Right lobe of liver (tissue), 6 donors: ENCODE data around the gene TYW3. TPM values are rescaled to one million over a fixed set of nuclear protein-coding genes. Genes with fewer than 3 reads are reported as not detected.
"Not testable (repeated sequence)": the region's sequence is repeated elsewhere in the genome, so short reads cannot be mapped to it uniquely, and the experiment has no call there.

Source experiments
- ATAC-seq, 4 donors: fragments of 200-7000 bp; cut with Tn5 transposase; one replicate each; pipeline ENCODE4 v1.9.1; 2020; ENCODE audit warnings: mild to moderate bottlenecking in 4 of 4, moderate library complexity in 4 of 4
- DNase-seq, 3 donors: peaks; one replicate each; pipeline ENCODE4 v3.0.0-alpha.2; 2020
- H3K27ac ChIP-seq, 3 donors: fragments of 200-600 bp; one replicate each; pipeline ENCODE4 v1.8.0; 2022
- H3K27me3 ChIP-seq, 2 donors: fragments of 200-600 bp; one replicate each; pipeline ENCODE4 v1.8.0; 2022
- H3K36me3 ChIP-seq, 4 donors: fragments of 200-600 bp; sonication (generic) in 1 of 4; one replicate each; pipeline versions ENCODE4 v1.5.1 to v1.8.0; 2017 to 2022; ENCODE audit warnings: control low read depth in 1 of 4
- H3K4me1 ChIP-seq, 4 donors: fragments of 200-600 bp; sonication (generic) in 1 of 4; one replicate each; pipeline versions ENCODE4 v1.5.1 to v1.8.0; 2017 to 2022; ENCODE audit warnings: control low read depth in 1 of 4
- H3K4me3 ChIP-seq, 3 donors: fragments of 200-600 bp; one replicate each; pipeline ENCODE4 v1.8.0; 2022
- H3K9me3 ChIP-seq, 4 donors: fragments of 200-600 bp; sonication (generic) in 1 of 4; one replicate each; pipeline versions ENCODE4 v1.5.1 to v1.8.0; 2017 to 2022; ENCODE audit warnings: control low read depth in 1 of 4
- POLR2A ChIP-seq: fragments of 450-650 bp; IDR thresholded peaks from one replicate; pipeline ENCODE4 v1.6.1; 2017; ENCODE audit warnings: antibody characterized with exemption, mild to moderate bottlenecking
- WGBS: methylation state at CpG from one replicate; pipeline ENCODE4 v1.1.6; 2018; ENCODE audit warnings: low coverage, low lambda C conversion rate; ENCODE audit not compliant: insufficient coverage; ENCODE audit errors: missing lambda C conversion rate; 5-methylcytosine and 5-hydroxymethylcytosine counted together
- intact Hi-C, 2 donors: fragments of 100-400 bp; cut with DNase I; formaldehyde crosslinking; loops; one replicate each; pipeline versions ENCODE4 v1.11.2 to v1.14.1; 2022
- total RNA-seq, 6 experiments: library from RNA; depleted of rRNA in 2 of 6; stranded (reverse); fragments of >200 nt in 2 of 6; fragmentation: NEBNext Ultra II Directional in 3 of 6; extraction: Animal tissue kit (Norgen Biotek cat#: 25700) in 3 of 6; gene quantifications; one replicate each; pipeline versions ENCODE4 v1.1.0 to v1.2.4, GENCODE V29; 2016 to 2023
- TF ChIP-seq, protein P1 (sequence below), 4 donors: fragments of 200-600 bp in 3 of 4; fragments of 450-650 bp in 1 of 4; IDR thresholded peaks; one replicate each; pipeline versions ENCODE4 v1.5.1 to v1.8.0; 2016 to 2022; ENCODE audit warnings: antibody characterized with exemption in 4 of 4, mild to moderate bottlenecking in 2 of 4
- donor health status: DM: no; HTN: yes; CAD: no.
- donor health status: DM: no; HTN: no; CAD: no.
- donor health status: DM: no; HTN: no; CAD: no.
- donor health status: DM: no; HTN: yes; CAD: no.
- donor health status: DM: no; HTN: yes; CAD: no.

Gene TYW3
- total RNA-seq, 6 experiments from 2014 or later: 7.4 to 10.8 (median 8.5) TPM

DNA sequence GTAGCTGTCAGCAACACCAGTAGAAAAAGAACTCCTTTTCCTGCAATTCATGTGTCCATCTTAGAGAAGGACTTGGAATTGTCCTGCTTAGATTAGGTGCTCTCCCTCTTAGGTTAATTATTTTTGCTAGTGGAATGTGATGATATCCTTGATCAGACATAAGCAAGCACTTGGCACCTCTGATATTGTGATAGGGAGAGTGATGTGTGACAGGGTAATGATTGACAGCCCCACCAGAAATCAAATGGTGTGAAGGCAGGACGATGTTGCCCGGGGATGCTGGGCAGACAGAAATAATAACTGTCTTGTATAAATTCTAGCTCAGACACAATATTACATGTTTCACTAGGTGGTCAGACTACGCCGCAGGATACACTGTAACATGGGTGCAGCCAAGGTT is 4.4 kb downstream of the TYW3 start:
- peaks cover 0 to 28% (median 3%) of the 10 kb centered on the region in 4 donors for H3K4me1 ChIP-seq
- TF ChIP-seq, protein P1, sequence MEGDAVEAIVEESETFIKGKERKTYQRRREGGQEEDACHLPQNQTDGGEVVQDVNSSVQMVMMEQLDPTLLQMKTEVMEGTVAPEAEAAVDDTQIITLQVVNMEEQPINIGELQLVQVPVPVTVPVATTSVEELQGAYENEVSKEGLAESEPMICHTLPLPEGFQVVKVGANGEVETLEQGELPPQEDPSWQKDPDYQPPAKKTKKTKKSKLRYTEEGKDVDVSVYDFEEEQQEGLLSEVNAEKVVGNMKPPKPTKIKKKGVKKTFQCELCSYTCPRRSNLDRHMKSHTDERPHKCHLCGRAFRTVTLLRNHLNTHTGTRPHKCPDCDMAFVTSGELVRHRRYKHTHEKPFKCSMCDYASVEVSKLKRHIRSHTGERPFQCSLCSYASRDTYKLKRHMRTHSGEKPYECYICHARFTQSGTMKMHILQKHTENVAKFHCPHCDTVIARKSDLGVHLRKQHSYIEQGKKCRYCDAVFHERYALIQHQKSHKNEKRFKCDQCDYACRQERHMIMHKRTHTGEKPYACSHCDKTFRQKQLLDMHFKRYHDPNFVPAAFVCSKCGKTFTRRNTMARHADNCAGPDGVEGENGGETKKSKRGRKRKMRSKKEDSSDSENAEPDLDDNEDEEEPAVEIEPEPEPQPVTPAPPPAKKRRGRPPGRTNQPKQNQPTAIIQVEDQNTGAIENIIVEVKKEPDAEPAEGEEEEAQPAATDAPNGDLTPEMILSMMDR (IDR thresholded peaks at IDR 0.05): no peak
- no peak for TF ChIP-seq POLR2A
- DNase-seq: no peak
- no peak overlapping the region for H3K27ac ChIP-seq
- H3K27me3 ChIP-seq: no peaks in the 10 kb centered on the region
- H3K36me3 ChIP-seq: peaks cover 4 to 19% (median 8%) of the 10 kb centered on the region in 4 donors
- 75% methylated on average over 2 of the region's 4 CpGs for WGBS
- no peaks in the 10 kb centered on the region for H3K9me3 ChIP-seq
- no peak overlapping the region for H3K4me3 ChIP-seq
- intact Hi-C loops: no loop called here
- ATAC-seq: no peak

DNA sequence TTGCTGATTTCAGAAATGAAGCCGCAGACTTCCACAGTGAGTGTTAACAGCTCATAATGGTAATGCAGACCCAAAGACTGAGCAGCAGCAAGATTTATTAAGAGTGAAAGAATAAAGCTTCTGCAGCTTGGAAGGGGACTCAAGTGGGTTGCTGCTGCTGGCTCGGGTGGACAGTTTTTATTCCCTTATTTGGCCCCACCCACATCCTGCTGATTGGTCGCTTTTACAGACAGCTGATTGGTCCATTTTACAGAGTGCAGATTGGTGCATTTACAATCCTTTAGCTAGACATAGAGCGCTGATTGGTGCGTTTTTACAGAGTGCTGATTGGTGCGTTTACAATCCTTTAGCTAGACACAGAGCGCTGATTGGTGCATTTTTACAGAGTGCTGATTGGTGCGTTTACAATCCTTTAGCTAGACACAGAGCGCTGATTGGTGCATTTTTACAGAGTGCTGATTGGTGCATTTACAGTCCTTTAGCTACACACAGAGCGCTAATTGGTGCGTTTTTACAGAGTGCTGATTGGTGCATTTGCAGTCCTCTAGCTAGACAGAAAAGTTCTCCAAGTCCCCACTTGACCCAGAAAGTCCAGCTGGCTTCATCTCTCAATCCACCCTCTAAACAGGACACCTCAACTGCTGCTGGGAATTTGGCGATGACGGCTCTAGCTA is 7.5 kb downstream of the TYW3 start:
- H3K27me3 ChIP-seq, H3K4me3 ChIP-seq, intact Hi-C loops, ATAC-seq, H3K9me3 ChIP-seq, H3K27ac ChIP-seq, DNase-seq: not testable (repeated sequence)
- H3K4me1 ChIP-seq: peaks cover 0 to 11% (median 1%) of the 10 kb centered on the region in 4 donors
- 95% methylated on average over 11 of the region's 13 CpGs for WGBS
- H3K36me3 ChIP-seq: peaks cover 4 to 25% (median 8%) of the 10 kb centered on the region in 4 donors

DNA sequence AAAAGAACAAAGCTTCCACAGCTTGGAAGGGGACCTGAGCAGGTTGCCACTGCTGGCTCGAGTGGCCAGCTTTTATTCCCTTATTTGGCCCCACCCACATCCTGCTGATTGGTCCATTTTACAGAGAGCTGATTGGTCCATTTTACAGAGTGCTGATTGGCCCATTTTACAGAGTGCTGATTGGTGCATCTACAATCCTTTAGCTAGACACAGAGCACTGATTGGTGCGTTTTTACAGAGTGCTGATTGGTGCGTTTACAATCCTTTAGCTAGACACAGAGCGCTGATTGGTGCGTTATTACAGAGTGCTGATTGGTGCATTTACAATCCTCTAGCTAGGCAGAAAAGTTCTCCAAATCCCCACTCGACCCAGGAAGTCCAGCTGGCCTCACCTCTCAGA is 12.3 kb downstream of the TYW3 start:
- ATAC-seq, H3K4me1 ChIP-seq, H3K27ac ChIP-seq, H3K27me3 ChIP-seq, H3K9me3 ChIP-seq, DNase-seq, H3K4me3 ChIP-seq, intact Hi-C loops: not testable (repeated sequence)
- peaks cover 0 to 10% (median under 1%) of the 10 kb centered on the region in 4 donors for H3K36me3 ChIP-seq
- WGBS: 100% methylated on average over 5 of the region's 6 CpGs

DNA sequence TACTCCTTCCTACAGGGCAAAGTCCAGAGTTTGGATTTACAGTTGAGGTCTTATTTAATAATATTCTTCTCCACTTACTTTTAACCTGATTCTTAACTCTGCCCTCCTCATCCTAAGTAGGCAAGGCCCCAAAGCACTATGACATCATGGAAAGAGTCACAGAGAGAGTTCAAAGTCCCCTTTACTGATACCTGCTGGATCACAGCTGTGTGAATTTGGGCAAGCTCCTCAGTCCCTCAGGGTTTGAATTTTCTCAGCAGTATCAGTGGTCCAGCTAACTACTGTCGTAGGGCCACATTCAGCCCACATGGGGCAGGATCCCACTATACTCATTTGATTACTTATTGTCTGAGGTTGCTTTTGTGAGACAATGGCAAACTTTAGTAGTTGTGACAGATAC is 16.0 kb downstream of the TYW3 start:
- Histone ChIP-seq H3K9me3 (no peaks in the 10 kb centered on the region), H3K4me1 (no peaks in the 10 kb centered on the region), H3K36me3 (peaks cover 0 to 13% (median 6%) of the 10 kb centered on the region in 4 donors), H3K27me3 (no peaks in the 10 kb centered on the region), H3K4me3 (no peak overlapping the region), H3K27ac (peak overlapping the region in 1 of 3 donors; percentile 1)
- DNase-seq: no peak
- peak; percentile 61 to 100 (median 89) for ATAC-seq
- TF ChIP-seq, protein P1 (IDR thresholded peaks at IDR 0.05): no peak
- no peak for TF ChIP-seq POLR2A
- whole genome bisulfite sequencing: 100% methylated on average over 1 of the region's 1 CpG
- intact Hi-C loops: no loop called here

DNA sequence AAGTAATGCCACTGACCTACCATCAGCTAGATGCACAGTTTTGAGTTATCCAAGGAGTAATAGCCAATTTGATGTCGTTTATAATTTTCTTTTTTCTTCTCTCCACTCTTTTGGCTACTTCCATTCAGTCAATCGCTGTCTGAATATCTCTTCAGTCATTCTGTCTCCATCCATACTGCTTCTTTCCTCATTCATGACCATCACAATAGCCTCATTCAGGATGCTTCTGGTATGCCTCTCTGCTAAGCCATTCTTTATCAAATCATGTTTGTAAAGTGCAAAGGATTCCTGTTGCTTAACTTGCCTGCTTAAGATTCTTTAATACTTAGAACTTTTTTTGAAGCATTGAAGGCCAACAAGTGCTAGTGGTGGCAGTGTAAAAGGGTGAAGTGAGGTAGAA is 20.2 kb downstream of the TYW3 start:
- Histone ChIP-seq H3K4me1 (no peaks in the 10 kb centered on the region), H3K9me3 (no peaks in the 10 kb centered on the region), H3K36me3 (peaks cover 0 to 25% (median 12%) of the 10 kb centered on the region in 4 donors), H3K27me3 (no peaks in the 10 kb centered on the region), H3K4me3 (no peak overlapping the region), H3K27ac (no peak overlapping the region)
- intact Hi-C loops: no loop called here
- ATAC-seq: no peak
- WGBS: 95% methylated on average over 2 of the region's 2 CpGs
- TF ChIP-seq, protein P1 (IDR thresholded peaks at IDR 0.05): no peak
- TF ChIP-seq POLR2A: no peak
- DNase-seq: no peak
